ENCODE data around the gene FAM222B. TPM values are rescaled to one million over a fixed set of nuclear protein-coding genes. Genes with fewer than 3 reads are reported as not detected.

Gene FAM222B
- total RNA-seq, 1 donor: 15.1 TPM

DNA sequence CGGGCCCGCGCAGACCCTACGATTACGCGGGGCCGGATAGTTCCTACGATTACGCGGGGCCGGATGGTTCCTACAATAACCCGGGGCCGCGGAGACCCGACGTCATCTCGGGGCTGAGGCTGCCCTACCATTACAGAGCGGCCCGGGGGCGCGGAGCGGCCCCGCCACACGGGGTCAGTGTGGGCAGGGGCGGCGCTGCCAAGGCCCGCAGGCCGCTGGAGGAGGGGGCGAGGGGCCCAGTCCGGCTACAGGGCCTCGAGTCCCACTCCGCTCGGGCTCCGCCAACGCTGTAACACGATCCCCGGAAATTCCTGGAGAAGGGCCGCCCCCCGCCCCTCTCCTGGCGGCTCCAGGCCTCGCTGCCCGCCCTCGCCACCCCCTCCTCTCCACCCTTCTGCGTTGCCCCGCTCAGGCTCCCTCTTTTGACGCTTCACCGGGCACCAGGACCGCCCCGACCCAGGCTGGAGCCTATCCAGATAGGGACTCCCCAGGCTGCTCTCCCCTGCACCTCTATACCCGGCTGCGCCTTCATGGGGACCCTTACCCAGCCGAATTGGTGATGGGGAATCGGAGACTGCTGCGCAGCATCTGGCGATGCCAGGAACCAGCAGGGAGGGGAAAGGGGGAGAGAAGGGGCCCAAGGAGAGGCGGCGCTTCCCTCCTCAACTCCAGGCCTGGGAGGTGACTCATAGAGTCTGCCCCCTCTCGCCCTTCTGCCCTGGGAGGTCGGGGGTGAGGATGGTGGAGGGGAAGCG is 124.8 kb downstream of the FAM222B start, which contains the start of gene RAB34:
RAB34 (minus strand) TSS at position 291 of the 755 bp plus-strand sequence. CDS start 602 bp downstream, outside the sequence.
- Histone ChIP-seq H3K27me3 (ENCODE audit: insufficient read depth, low read length) (peaks cover 2% of the 10 kb centered on the region), H3K4me3 (ENCODE audit: low read length) (peak within 1 kb of the TSS; percentile 36), H3K9me3 (ENCODE audit: low read depth, low read length) (no peaks in the 10 kb centered on the region), H3K4me1 (ENCODE audit: insufficient read depth, low read length) (peaks cover 57% of the 10 kb centered on the region)

DNA sequence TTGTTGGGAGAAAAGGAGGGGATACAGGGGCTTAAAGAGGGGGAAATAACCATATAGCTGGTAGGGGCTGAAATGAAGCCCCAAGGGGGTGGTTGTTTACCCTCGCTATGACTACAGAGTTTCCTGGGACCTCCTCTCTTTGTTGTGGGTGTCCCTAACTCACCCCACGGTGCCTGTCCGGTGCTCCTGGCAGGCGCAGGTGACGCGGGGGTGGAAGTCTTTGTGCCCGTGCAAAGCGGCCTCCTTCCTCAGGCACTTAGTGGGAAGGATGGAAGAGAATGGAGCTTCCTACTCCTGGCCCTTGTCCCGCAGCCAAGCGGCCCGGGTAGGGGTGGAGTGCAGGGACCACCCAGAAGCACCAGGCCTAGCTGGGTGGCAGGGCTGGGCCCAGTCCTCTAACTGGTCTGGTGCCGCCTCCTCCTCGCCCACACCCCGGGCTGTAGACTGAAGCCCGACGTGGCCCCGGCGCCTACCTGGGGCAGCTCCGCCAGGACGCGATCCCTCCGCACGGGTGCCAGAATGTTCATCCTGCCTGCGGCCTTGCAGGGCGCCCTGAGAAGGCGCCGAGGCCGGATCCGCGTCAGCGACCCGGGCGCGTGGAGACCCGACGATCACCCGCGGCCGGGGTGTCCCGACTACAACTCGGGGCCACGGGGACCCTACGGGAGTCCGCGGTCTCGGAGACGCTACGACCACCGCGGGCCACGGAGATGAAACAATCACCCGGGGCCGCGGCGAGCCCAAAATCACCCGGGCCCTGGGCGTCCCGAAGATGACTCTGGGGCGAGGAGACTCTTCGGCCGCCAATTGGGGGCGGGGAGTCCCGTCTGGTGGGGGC is 125.6 kb downstream of the FAM222B start:
- Histone ChIP-seq H3K4me3 (ENCODE audit: low read length) (peak overlapping the region; percentile 36), H3K9me3 (ENCODE audit: low read depth, low read length) (no peaks in the 10 kb centered on the region), H3K4me1 (ENCODE audit: insufficient read depth, low read length) (peaks cover 57% of the 10 kb centered on the region)

GRCh38 chr17:28715217-28715616 is 127.4 kb downstream of the FAM222B start:
- Histone ChIP-seq H3K27me3 (ENCODE audit: insufficient read depth, low read length) (peaks cover 2% of the 10 kb centered on the region), H3K4me3 (ENCODE audit: low read length) (no peak overlapping the region), H3K4me1 (ENCODE audit: insufficient read depth, low read length) (peaks cover 51% of the 10 kb centered on the region), H3K9me3 (ENCODE audit: low read depth, low read length) (no peaks in the 10 kb centered on the region)

More for the DNA sequence above, 125.6 kb downstream of the FAM222B start:
- H3K27me3 ChIP-seq (ENCODE audit: insufficient read depth, low read length): peaks cover 2% of the 10 kb centered on the region

- no peak overlapping the region for H3K4me3 ChIP-seq (ENCODE audit: low read length)
- no peaks in the 10 kb centered on the region for H3K9me3 ChIP-seq (ENCODE audit: low read depth, low read length)
Measured at GRCh38 chr17:28714281-28714680, 128.3 kb downstream of the FAM222B start.

GRCh38 chr17:28712705-28713415 is 129.7 kb downstream of the FAM222B start:
- Histone ChIP-seq H3K27me3 (ENCODE audit: insufficient read depth, low read length) (peaks cover 2% of the 10 kb centered on the region), H3K9me3 (ENCODE audit: low read depth, low read length) (no peaks in the 10 kb centered on the region), H3K4me3 (ENCODE audit: low read length) (no peak overlapping the region), H3K4me1 (ENCODE audit: insufficient read depth, low read length) (peaks cover 35% of the 10 kb centered on the region)

More at GRCh38 chr17:28714281-28714680, 128.3 kb downstream of the FAM222B start:
- Histone ChIP-seq H3K27me3 (ENCODE audit: insufficient read depth, low read length) (peaks cover 2% of the 10 kb centered on the region), H3K4me1 (ENCODE audit: insufficient read depth, low read length) (peaks cover 49% of the 10 kb centered on the region)

GRCh38 chr17:28712032-28712704 is 130.4 kb downstream of the FAM222B start:
- Histone ChIP-seq H3K4me1 (ENCODE audit: insufficient read depth, low read length) (peaks cover 30% of the 10 kb centered on the region), H3K4me3 (ENCODE audit: low read length) (peak overlapping the region; percentile 70), H3K9me3 (ENCODE audit: low read depth, low read length) (no peaks in the 10 kb centered on the region), H3K27me3 (ENCODE audit: insufficient read depth, low read length) (peaks cover 2% of the 10 kb centered on the region)

DNA sequence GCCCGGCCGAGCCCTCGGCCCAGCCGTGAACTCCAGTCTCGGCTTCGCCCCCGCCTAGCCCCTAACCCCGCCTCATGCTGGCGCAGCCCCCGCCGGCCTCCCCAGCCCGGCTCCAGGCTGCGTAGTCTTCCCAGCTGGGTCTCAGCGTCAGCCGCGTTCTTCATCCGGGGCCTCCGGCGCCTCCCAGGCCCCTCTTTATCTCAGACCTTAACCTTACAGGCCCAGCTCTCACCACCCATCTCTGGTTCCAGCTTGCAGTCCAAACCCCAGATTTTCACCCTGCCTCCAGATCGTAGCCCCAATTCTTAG is 130.9 kb downstream of the FAM222B start, which contains the start of gene PROCA1:
PROCA1 (minus strand) TSS at position 166 of the 309 bp plus-strand sequence. CDS start 228 bp downstream, outside the sequence.
- Histone ChIP-seq H3K4me1 (ENCODE audit: insufficient read depth, low read length) (peaks cover 25% of the 10 kb centered on the region), H3K27me3 (ENCODE audit: insufficient read depth, low read length) (peaks cover 2% of the 10 kb centered on the region), H3K4me3 (ENCODE audit: low read length) (peak within 1 kb of the TSS; percentile 70), H3K9me3 (ENCODE audit: low read depth, low read length) (no peaks in the 10 kb centered on the region)

- Histone ChIP-seq H3K9me3 (ENCODE audit: low read depth, low read length) (no peaks in the 10 kb centered on the region), H3K27me3 (ENCODE audit: insufficient read depth, low read length) (no peaks in the 10 kb centered on the region), H3K4me1 (ENCODE audit: insufficient read depth, low read length) (peaks cover 20% of the 10 kb centered on the region), H3K4me3 (ENCODE audit: low read length) (peak overlapping the region; percentile 70)
Measured at GRCh38 chr17:28710861-28711722, 131.5 kb downstream of the FAM222B start.

- H3K4me1 ChIP-seq (ENCODE audit: insufficient read depth, low read length): peaks cover 16% of the 10 kb centered on the region
- no peak overlapping the region for H3K4me3 ChIP-seq (ENCODE audit: low read length)
- H3K27me3 ChIP-seq (ENCODE audit: insufficient read depth, low read length): no peaks in the 10 kb centered on the region
- H3K9me3 ChIP-seq (ENCODE audit: low read depth, low read length): no peaks in the 10 kb centered on the region
Measured at GRCh38 chr17:28707339-28707720, 135.3 kb downstream of the FAM222B start.

- Histone ChIP-seq H3K4me3 (ENCODE audit: low read length) (no peak overlapping the region), H3K27me3 (ENCODE audit: insufficient read depth, low read length) (no peaks in the 10 kb centered on the region), H3K4me1 (ENCODE audit: insufficient read depth, low read length) (peaks cover 9% of the 10 kb centered on the region), H3K9me3 (ENCODE audit: low read depth, low read length) (no peaks in the 10 kb centered on the region)
Measured at GRCh38 chr17:28706471-28707338, 135.9 kb downstream of the FAM222B start.
